HG03520 (cell line): ENCODE data around the gene PRKG1.
"Not testable (repeated sequence)": the region's sequence is repeated elsewhere in the genome, so short reads cannot be mapped to it uniquely, and the experiment has no call there.

Experiments used
- ATAC-seq: cut with Tn5 transposase; IDR thresholded peaks from one replicate; pipeline ENCODE4 v1.9.1; 2021; ENCODE audit warnings: mild to moderate bottlenecking, moderate library complexity; ENCODE audit not compliant: unreplicated experiment

The PRKG1 gene

DNA sequence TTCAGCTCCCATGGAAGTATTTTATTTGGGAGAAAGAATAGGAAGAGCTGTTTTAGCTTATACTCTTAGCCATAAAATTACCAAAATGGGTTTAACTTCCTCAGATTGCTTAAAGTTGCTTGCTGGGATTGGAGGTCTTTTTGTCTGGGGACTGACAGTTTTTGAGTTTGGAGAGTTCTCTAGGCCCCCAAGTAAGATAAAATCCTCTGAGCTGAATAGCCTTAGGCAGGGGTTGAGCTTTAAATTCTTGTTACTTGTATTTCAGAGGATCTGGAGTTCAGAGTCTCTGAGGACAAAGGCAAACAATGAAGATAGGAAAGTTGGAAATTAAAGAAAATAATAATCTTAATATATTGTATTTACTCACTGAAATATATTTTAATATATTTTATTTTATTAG, 945.4 kb downstream of the PRKG1 start:
- no peak for ATAC-seq

DNA sequence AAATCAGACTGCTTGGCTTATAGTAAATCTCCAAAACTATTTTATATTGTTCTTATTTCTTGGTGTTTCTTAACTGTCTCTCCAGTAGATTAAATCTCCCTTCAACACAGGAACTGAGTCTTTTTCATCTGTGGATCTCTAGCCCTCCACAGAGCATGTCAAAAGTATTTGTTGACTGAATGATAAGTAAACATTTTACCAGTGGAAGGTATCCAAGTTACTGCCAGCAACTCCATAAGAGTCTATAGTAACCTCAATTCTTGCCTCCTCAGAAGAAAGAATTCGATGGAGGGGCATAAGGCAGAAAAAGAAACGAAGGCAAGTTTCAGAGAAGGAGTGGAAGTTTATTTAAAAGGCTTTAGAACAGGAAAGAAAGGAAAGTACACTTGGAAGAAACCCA, 945.9 kb downstream of the PRKG1 start:
- no peak for ATAC-seq

DNA sequence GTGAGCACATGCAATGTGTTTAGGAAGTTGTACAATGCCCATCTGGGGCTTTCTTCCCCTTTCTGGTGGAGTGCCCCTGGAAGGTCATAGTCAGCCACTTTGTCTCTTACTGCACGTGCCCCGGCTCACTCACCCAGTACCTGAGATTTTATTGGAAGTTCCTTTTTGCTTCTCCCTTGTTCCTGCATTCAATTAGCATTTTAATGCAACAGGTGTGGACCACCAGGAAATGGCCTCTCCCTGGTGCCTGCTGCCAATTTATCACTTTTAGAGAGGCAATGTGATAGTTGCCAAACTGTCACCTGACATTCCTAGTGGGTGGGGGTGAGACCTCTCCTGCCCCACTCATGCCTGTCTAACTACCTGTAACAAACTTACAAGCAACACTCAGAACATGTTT, 946.4 kb downstream of the PRKG1 start:
- no peak for ATAC-seq

GRCh38 chr10:52027055-52027705, 952.9 kb downstream of the PRKG1 start:
- ATAC-seq = no peak

DNA sequence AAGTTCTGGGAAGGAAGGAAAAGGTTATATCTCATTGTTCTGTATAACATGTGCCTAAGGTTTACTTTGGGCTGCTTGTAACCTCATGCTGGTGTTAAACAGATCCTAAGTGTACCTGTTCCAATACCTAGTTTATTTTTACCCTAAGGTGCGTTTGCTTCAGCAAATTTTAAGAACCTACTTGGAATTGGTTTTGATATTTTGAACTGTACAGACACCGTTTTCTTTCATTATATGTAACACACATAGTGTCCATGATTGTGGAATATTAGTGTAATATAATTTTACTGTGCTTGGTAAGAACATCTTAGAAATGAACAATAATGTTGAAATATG, 954.2 kb downstream of the PRKG1 start:
- ATAC-seq = no peak

DNA sequence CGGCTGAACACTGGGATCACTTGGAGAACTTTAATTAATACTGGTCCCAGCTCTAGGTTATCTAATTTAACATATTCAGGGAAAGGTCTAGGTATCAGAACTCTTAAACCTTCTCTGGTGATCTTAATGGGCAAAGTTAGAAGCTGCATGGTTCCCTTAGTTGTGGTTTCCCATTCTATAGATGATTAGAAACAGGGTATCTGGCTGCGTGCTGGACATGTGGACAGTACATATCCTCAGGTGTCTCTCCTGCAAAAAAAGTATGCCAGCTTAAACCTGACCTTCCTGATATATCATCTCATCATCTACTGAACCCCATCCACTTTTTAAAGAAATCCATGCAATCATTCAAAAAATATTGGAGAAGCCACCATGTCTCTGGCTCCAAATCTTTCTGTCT, 955.3 kb downstream of the PRKG1 start:
- ATAC-seq = no peak

DNA sequence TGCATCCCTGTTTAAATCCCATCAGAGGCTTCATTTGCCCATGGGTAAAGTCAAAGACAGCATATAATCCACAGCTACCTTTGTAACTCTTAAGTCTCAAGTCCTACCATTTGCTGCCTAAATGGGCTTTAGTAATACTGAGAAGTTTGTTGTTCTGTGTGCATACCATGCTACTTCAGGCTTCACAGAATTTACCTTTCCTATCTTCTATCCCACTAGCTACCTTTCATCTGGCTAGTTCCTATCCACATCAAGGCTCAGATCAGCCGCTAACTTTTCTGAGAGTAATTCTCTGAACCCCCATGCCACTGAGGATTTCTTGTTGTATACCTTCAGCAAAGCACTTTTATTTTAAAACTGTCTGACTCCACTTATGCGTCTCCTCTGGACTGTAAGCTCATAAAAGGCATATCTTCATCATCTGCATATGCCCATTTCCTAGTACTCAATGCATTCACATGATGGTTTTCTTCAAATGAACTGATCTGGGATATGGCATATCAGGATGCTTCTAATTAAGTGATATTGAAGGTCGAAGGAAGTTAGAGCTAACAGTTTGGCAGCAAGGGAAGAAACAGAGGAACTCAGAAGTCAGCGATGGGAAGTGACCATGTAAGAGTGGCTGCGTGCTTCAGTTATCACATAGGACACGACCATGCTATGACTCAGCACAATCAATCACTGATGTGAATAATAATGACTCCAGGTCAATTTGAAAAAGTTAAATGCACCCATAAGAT, 955.9 kb downstream of the PRKG1 start:
- ATAC-seq = no peak

- ATAC-seq = no peak
Observed at GRCh38 chr10:52030975-52031374, 956.7 kb downstream of the PRKG1 start.

- no peak for ATAC-seq
Observed at GRCh38 chr10:52031771-52032170, 957.5 kb downstream of the PRKG1 start.

DNA sequence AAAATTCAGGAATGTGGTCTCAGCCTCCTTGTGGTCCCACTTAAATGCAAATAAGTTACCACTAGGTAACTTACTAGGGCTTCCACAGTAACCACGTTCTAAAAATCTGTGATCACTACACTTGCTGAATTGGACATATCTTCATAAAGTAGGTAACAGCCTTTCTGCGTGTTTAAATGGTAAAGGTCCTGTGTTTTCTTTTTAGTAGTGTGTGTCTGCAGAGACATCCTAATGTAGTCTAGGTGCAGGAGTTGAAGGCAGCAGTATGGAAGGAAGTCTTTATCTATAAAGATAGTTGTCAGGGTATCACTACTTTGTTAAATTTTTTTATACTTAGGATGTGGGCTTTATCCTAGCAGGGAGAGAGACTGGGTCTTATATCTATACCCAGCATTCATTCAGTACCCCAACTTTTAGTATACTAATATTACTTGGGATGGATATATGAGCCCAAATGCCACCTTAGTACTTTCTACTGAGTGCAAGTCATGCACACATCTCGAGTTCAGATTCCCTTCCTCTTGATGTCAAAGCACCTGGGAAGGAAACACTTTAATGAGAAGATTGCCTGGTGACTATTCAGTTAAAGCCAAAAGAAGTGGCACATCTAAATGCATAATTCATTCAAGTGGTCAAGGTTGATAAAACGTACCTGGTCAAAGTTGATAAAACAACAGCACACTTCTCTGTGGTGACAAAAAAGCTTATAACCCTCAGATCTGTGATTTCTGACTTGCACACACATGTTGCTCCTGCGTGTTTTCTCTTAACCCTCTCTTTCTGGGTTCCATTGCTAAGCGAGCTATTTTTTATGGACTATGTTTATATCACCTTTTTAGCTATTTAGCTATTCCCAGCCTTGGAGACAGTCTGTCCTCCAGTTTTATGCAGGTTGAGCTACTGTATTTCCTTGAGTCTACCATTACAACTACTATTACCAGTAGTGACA, 958.7 kb downstream of the PRKG1 start:
- no peak for ATAC-seq

- not testable (repeated sequence) for ATAC-seq
Observed at GRCh38 chr10:52039002-52039793, 964.9 kb downstream of the PRKG1 start.

- no peak for ATAC-seq
Observed at GRCh38 chr10:52040486-52040885, 966.2 kb downstream of the PRKG1 start.

DNA sequence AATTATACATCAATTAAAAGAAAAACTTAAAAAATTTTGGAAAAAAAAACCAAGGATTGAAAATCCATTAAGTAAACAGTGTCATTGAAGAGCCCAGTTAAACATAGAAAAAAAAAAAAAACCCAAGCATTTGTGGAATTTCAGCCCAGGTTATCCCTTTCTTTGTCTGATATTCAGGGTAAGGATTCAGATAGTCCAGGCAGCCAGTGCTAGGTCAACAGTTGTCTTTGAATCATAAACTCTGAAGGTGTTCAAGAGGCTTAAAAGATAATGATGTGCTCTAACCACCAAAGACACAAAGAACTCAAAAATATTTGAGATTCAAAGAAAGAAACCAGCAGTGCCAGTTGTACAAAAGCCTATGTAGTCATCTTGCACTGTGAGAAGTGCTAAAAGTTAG, 969.5 kb downstream of the PRKG1 start:
- no peak for ATAC-seq

DNA sequence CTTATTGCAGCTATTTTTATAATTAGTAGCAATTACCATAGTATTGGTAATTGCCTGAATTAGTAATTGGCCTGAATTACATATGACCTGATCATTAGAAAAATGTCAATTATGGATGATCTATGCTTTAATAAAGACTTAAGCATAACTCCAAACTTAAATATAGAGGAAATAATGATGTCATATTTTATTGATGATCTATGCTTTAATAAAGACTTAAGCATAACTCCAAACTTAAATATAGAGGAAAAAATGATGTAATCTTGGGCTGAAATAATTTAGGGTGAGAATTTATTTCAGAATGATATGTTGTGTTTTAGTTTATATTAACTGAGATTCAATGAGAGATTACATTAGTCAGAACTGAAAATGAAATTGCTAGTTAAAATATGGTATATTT, 973.8 kb downstream of the PRKG1 start:
- ATAC-seq = no peak

GRCh38 chr10:52050429-52051047, 976.3 kb downstream of the PRKG1 start:
- ATAC-seq = no peak

- ATAC-seq = no peak
Observed at GRCh38 chr10:52053497-52053896, 979.2 kb downstream of the PRKG1 start.

GRCh38 chr10:52056291-52056690, 982.0 kb downstream of the PRKG1 start:
- ATAC-seq = no peak

GRCh38 chr10:52059089-52059488, 984.8 kb downstream of the PRKG1 start:
- ATAC-seq = no peak

DNA sequence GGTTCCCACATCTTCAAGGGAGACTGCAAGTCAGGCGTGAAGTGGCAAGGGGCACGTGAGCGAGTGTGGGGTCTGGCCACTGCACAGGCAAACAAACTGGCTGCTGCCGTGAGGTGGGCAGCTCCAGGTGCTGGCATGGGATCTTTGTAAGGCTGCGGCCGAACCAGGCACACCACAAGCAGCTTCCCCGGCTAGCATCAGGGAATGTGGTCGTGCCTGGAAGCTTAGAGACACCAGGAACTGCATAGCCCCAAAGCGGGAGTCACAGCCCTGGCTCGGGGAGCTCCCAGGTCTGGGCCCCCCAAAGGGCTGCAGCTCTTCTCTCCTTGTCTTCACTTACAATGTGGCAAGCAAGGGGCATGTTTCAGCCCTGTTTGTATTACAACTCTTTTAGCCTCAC, 988.9 kb downstream of the PRKG1 start:
- ATAC-seq = no peak

DNA sequence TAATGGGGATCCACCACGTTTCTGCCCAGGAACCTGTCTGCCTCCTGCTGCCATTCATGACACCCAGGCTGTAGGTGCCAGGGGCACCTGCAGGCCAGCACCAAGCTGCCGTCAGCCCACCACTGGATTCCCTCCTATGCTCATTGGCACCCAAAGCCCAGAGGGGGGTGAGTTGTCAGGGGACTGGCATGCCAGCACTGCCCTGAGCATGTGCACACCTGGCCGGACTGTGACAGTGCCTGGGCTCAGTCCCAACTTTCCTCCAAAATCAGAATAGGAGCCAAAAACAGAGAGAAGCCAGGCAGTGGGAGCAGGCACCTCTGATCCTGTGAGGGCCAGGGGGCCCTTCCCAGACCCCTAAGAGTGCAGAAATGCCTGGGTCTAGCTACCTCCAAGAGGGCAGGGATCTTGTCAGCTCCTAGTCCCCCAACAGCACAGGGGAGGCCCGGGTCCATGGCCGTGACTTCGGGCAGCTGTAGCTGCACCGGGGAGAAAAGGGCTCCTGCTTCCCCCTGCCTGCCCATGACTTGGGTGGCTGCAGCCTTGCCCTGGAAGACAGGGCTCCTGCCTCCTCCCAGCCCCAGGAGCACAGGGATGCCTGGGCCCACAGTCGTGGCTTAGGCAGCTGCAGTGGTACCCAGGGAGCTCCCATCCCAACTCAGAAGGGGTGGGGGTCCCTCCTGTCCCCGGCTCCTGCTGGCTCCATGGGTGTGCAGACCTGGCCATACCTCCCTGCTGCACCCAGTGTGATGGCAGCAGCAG, 990.0 kb downstream of the PRKG1 start:
- no peak for ATAC-seq
